Fibroblast of skin of right biceps (primary cell): ENCODE data around the gene OR51D1.

Experiments
- DNase-seq: peaks from one replicate; pipeline ENCODE4 v3.0.0-alpha.2; 2013

Gene OR51D1

GRCh38 chr11:4645974-4646373 lies 8.7 kb downstream of the OR51D1 start:
- DNase-seq: no peak

- no peak for DNase-seq
Measured at GRCh38 chr11:4647766-4648165, 10.5 kb downstream of the OR51D1 start.

GRCh38 chr11:4654635-4655369 lies 17.5 kb downstream of the OR51D1 start:
- no peak for DNase-seq

- no peak for DNase-seq
Measured at GRCh38 chr11:4658629-4659445, 21.6 kb downstream of the OR51D1 start.

GRCh38 chr11:4662876-4663275 lies 25.6 kb downstream of the OR51D1 start:
- no peak for DNase-seq

GRCh38 chr11:4664183-4664582 lies 26.9 kb downstream of the OR51D1 start:
- DNase-seq: no peak

GRCh38 chr11:4664786-4665185 lies 27.5 kb downstream of the OR51D1 start:
- DNase-seq: no peak

GRCh38 chr11:4665424-4665823 lies 28.1 kb downstream of the OR51D1 start:
- peak; percentile 15 for DNase-seq

GRCh38 chr11:4671741-4672140 lies 34.5 kb downstream of the OR51D1 start:
- no peak for DNase-seq

- peak; percentile 30 for DNase-seq
Measured at GRCh38 chr11:4672470-4672869, 35.2 kb downstream of the OR51D1 start.

- no peak for DNase-seq
Measured at GRCh38 chr11:4673781-4674180, 36.5 kb downstream of the OR51D1 start.

GRCh38 chr11:4677948-4678347 lies 40.7 kb downstream of the OR51D1 start:
- no peak for DNase-seq

- DNase-seq: no peak
Measured at GRCh38 chr11:4680341-4680740, 43.1 kb downstream of the OR51D1 start.

- peak; percentile 70 for DNase-seq
Measured at GRCh38 chr11:4682623-4683419, 45.5 kb downstream of the OR51D1 start.

GRCh38 chr11:4684631-4685285 lies 47.5 kb downstream of the OR51D1 start:
- no peak for DNase-seq
